Measurements from ENCODE around the gene GSK3A. TPM values are rescaled to one million over a fixed set of nuclear protein-coding genes. Genes with fewer than 3 reads are reported as not detected.

Gene GSK3A
- total and polyA plus RNA-seq, 2 of the 8 experiments (the other 6 are each of a cell fraction or from before 2014, with no cell fraction given) = 55.3 to 84.0 TPM

DNA sequence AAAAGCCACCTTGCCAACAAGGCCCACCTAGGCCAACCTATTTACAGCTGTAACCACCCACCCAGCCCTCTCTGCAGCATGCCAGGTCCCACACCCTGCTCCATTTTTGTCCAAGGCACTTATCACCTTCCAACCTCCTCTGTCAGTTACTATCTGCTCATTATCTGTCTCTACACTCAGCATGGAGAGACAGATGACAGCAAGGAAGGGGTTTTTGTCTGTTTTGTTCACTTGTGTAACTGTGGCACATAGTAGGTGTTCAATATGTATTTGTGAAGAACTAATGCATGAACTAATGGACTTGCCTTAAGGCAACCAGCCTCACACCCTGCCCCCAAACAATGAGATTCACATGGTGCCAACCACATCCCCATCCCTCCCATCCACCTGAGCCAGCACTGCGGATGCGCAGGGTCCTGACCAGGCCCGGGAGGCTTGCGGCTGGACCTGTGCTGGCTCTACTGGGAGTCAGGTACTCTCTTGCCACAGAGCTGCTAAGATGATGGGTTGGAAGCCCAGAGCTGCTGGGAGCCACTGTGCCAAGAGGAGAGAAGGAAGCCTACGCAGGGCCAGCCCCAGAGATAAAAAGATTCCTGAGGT lies 42.2 kb downstream of the GSK3A start:
- Histone ChIP-seq H4K91ac (replicated peaks; ENCODE audit: insufficient read length, low read length) (no peak overlapping the region), H3K23ac (ENCODE audit: insufficient read length) (no peak overlapping the region), H2BK20ac (ENCODE audit: low read length) (no peak overlapping the region), H3K36me3 (ENCODE audit: control insufficient read depth in 2 of 4, insufficient read depth in 4 of 4, low read length in 3 of 4) (peaks cover 4 to 50% (median 17%) of the 10 kb centered on the region in 4 experiments; a peak in 6 of 8 replicates), H3K18ac (ENCODE audit: extremely low read depth, low read length) (no peak overlapping the region), H3K4ac (replicated peaks; ENCODE audit: insufficient read length, low read depth, low read length) (no peak overlapping the region), H2AK5ac (ENCODE audit: low read depth, low read length) (no peak overlapping the region), H3K14ac (ENCODE audit: insufficient read length) (no peak overlapping the region), H3K4me2 (ENCODE audit: insufficient read depth in 1 of 2, low read depth in 2 of 2, low read length in 2 of 2) (no peak overlapping the region), H2AFZ (ENCODE audit: low read length) (no peak overlapping the region), H3K79me1 (ENCODE audit: low read depth, low read length) (peaks cover 13% of the 10 kb centered on the region), H3K9ac (replicated peaks in 1 of 4; ENCODE audit: extremely low read depth in 1 of 4, low read depth in 3 of 4, low read length in 3 of 4) (no peak overlapping the region; a peak in 1 of 7 replicates), H4K8ac (ENCODE audit: extremely low read depth, insufficient read depth, low read length) (no peak overlapping the region), H3K4me3 (ENCODE audit: extremely low read depth in 1 of 4, insufficient read depth in 2 of 4, low read depth in 3 of 4, low read length in 4 of 4) (no peak overlapping the region), H2BK5ac (ENCODE audit: low read depth, low read length) (0 out of 2 replicates have a peak overlapping the region, but pooled peaks have one; percentile 71), H3K9me3 (ENCODE audit: insufficient read depth in 2 of 2, low read depth in 1 of 2, low read length in 1 of 2) (no peaks in the 10 kb centered on the region), H3K79me2 (ENCODE audit: control insufficient read depth in 1 of 2, insufficient read depth in 2 of 2, low read length in 2 of 2) (peaks cover 0 to 32% of the 10 kb centered on the region in 2 experiments; a peak in 1 of 4 replicates), H4K5ac (ENCODE audit: insufficient read length, low read depth, low read length) (no peak overlapping the region), H3K23me2 (ENCODE audit: low read depth, low read length) (no peaks in the 10 kb centered on the region), H2BK15ac (ENCODE audit: low read length) (peak overlapping the region; percentile 31; the same call in 1 of the 2 replicates), H4K20me1 (replicated peaks in 1 of 2; ENCODE audit: control insufficient read depth in 1 of 2, insufficient read depth in 2 of 2, low read length in 2 of 2) (peaks cover 8 to 27% of the 10 kb centered on the region in 2 experiments), H3K27ac (ENCODE audit: low read depth, low read length) (0 out of 2 replicates have a peak overlapping the region, but pooled peaks have one; percentile 12), H3K56ac (replicated peaks; ENCODE audit: insufficient read length, low read depth, low read length) (no peak overlapping the region), H2BK12ac (ENCODE audit: low read depth, low read length) (0 out of 2 replicates have a peak overlapping the region, but pooled peaks have one; percentile 17), H3K27me3 (replicated peaks in 1 of 4; ENCODE audit: control insufficient read depth in 3 of 4, extremely low read depth in 1 of 4, insufficient read depth in 3 of 4, low read length in 3 of 4) (no peaks in the 10 kb centered on the region), H2BK120ac (replicated peaks; ENCODE audit: low read depth, low read length) (no peak overlapping the region), H3K4me1 (replicated peaks in 1 of 4; ENCODE audit: control insufficient read depth in 3 of 4, insufficient read depth in 4 of 4, low read length in 3 of 4) (peaks cover 0 to 33% (median 12%) of the 10 kb centered on the region in 4 experiments; a peak in 6 of 7 replicates)
- FAIRE-seq (no peak), DNase-seq (ENCODE audit: low read depth in 1 of 2, low spot score in 2 of 2) (no peak)
- ChIA-PET POLR2A (ENCODE audit: partially characterized antibody) (no interaction called here), CTCF (ENCODE audit: partially characterized antibody) (interaction anchor here (0.6 to 1.9 kb wide), 7 partner anchors 9 to 240 kb away, joined by 3 to 5 read pairs (median 3); no protein-coding TSS in a partner anchor)
- WGBS, 2 experiments (ENCODE audit: extremely low coverage in 1 of 2, insufficient coverage in 1 of 2, insufficient read length in 1 of 2, insufficient replicate concordance in 2 of 2, low coverage in 1 of 2, low lambda C conversion rate in 2 of 2, missing lambda C conversion rate in 1 of 2) = 98% methylated on average over 5 of the region's 5 CpGs; no CpG with 5 or more reads in 1 of the 2 experiments
- TF ChIP-seq RXRA (IDR thresholded peaks at IDR 0.05; ENCODE audit: insufficient read depth, low read depth, low read length) = no peak
- TF ChIP-seq BRCA1 (IDR thresholded peaks at IDR 0.05; ENCODE audit: low read depth, low read length) = no peak
- TF ChIP-seq SP4 (IDR thresholded peaks at IDR 0.05; ENCODE audit: low read length) = no peak
- no peak for TF ChIP-seq NANOG (IDR thresholded peaks at IDR 0.05; ENCODE audit: insufficient read depth, low read depth, low read length, poor library complexity, severe bottlenecking)
- no peak for TF ChIP-seq TEAD4 (IDR thresholded peaks at IDR 0.05; ENCODE audit: low read depth, low read length)
- no peak for TF ChIP-seq KDM4A (IDR thresholded peaks at IDR 0.05; ENCODE audit: low read depth, low read length, severe bottlenecking)
- TF ChIP-seq KDM5A (IDR thresholded peaks at IDR 0.05; ENCODE audit: low read length) = no peak
